Prostate gland (tissue), 2 donors: ENCODE results near the gene MFSD6.

Experiments used
- CTCF ChIP-seq, 4 experiments: fragments of 200-600 bp in 2 of 4; fragments of 450-650 bp in 2 of 4; sonication (generic) in 2 of 4; IDR thresholded peaks; 1 replicate in 3 of 4; 2 replicates in 1 of 4; pipeline ENCODE4 v1.5.1; 2016 to 2019; ENCODE audit warnings: antibody characterized with exemption in 4 of 4, mild to moderate bottlenecking in 2 of 4, moderate library complexity in 2 of 4
- POLR2A ChIP-seq: fragments of 450-650 bp; IDR thresholded peaks from one replicate; pipeline ENCODE4 v1.6.1; 2016; ENCODE audit warnings: antibody characterized with exemption, mild to moderate bottlenecking

GRCh38 chr2:190482451-190482850, 74.3 kb downstream of the MFSD6 start:
- TF ChIP-seq CTCF (IDR thresholded peaks at IDR 0.05) (no peak), POLR2A (no peak)
